Cortex of kidney (tissue), 1 donor: ENCODE measurements around the gene SETBP1.

Experiments
- DNase-seq: peaks from one replicate; lab custom pipeline; 2025; lab: John Stamatoyannopoulos, UW

The SETBP1 gene

GRCh38 chr18:45110577-45111501 is 430.2 kb downstream of the SETBP1 start:
- DNase-seq = no peak

DNA sequence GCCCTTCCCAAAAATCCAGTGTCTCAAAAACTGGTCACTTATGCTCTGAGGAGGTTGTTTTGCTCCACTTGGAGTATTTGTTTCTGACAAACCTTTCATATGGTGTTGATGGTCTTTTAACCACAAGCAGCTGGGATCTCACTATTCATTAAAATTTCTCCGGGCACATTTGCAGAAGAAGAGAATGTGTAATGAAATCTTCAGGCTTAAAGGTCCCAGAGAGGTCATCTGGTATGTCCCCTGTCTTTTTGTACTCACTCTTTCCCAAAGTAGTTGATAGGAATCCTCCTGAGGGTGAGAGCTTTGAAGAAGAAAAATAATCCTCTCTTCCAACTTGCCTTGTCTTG is 430.8 kb downstream of the SETBP1 start:
- no peak for DNase-seq

- DNase-seq = no peak
Measured at GRCh38 chr18:45112682-45113081, 432.0 kb downstream of the SETBP1 start.

- no peak for DNase-seq
Measured at GRCh38 chr18:45116116-45116515, 435.4 kb downstream of the SETBP1 start.
